ENCODE results near the gene PTPN22. TPM values are rescaled to one million over a fixed set of nuclear protein-coding genes. Genes with fewer than 3 reads are reported as not detected.

PTPN22 gene
- total RNA-seq, 1 donor from 2014 or later, result 14.1 TPM

- Histone ChIP-seq H3K9me3 (no peaks in the 10 kb centered on the region), H3K27me3 (ENCODE audit: low read depth) (no peaks in the 10 kb centered on the region), H3K27ac (no peak overlapping the region), H3K4me1 (peaks cover 55% of the 10 kb centered on the region), H3K4me3 (no peak overlapping the region), H3K36me3 (peaks cover 31% of the 10 kb centered on the region)
- intact Hi-C loops (cut with DNase I), result no loop called here
- DNase-seq (no peak), ATAC-seq (no peak)
- no peak for TF ChIP-seq CTCF (IDR thresholded peaks at IDR 0.05)
These were observed 92.0 kb downstream of the PTPN22 start for GRCh38 chr1:113779542-113779941.

- no peak overlapping the region for H3K27ac ChIP-seq
- H3K27me3 ChIP-seq (ENCODE audit: low read depth), result no peaks in the 10 kb centered on the region
- peaks cover 35% of the 10 kb centered on the region for H3K4me1 ChIP-seq
- H3K4me3 ChIP-seq, result no peak overlapping the region
- H3K36me3 ChIP-seq, result peaks cover 47% of the 10 kb centered on the region
- no peaks in the 10 kb centered on the region for H3K9me3 ChIP-seq
- intact Hi-C loops (cut with DNase I), result no loop called here
- no peak for ATAC-seq
- no peak for TF ChIP-seq CTCF (IDR thresholded peaks at IDR 0.05)
- no peak for DNase-seq
These were observed 94.0 kb downstream of the PTPN22 start for GRCh38 chr1:113777561-113777960.

- ATAC-seq, result no peak
- no peak overlapping the region for H3K27ac ChIP-seq
- intact Hi-C loops (cut with DNase I), result no loop called here
- no peak for TF ChIP-seq CTCF (IDR thresholded peaks at IDR 0.05)
- H3K4me1 ChIP-seq, result peaks cover 11% of the 10 kb centered on the region
- H3K27me3 ChIP-seq (ENCODE audit: low read depth), result no peaks in the 10 kb centered on the region
- H3K4me3 ChIP-seq, result no peak overlapping the region
- no peak for DNase-seq
- H3K36me3 ChIP-seq, result peaks cover 57% of the 10 kb centered on the region
- H3K9me3 ChIP-seq, result no peaks in the 10 kb centered on the region
These were observed 101.5 kb downstream of the PTPN22 start for GRCh38 chr1:113770031-113770430.

GRCh38 chr1:113769601-113769970 is 101.9 kb downstream of the PTPN22 start:
- Histone ChIP-seq H3K36me3 (peaks cover 57% of the 10 kb centered on the region), H3K27me3 (ENCODE audit: low read depth) (no peaks in the 10 kb centered on the region), H3K9me3 (no peaks in the 10 kb centered on the region), H3K4me3 (no peak overlapping the region), H3K4me1 (peaks cover 11% of the 10 kb centered on the region), H3K27ac (no peak overlapping the region)
- intact Hi-C loops (cut with DNase I), result no loop called here
- no peak for TF ChIP-seq CTCF (IDR thresholded peaks at IDR 0.05)
- DNase-seq, result no peak
- ATAC-seq, result no peak

GRCh38 chr1:113768916-113769600 is 102.5 kb downstream of the PTPN22 start:
- no peak for TF ChIP-seq CTCF (IDR thresholded peaks at IDR 0.05)
- H3K27me3 ChIP-seq (ENCODE audit: low read depth), result no peaks in the 10 kb centered on the region
- H3K4me1 ChIP-seq, result peaks cover 11% of the 10 kb centered on the region
- H3K36me3 ChIP-seq, result peaks cover 53% of the 10 kb centered on the region
- H3K9me3 ChIP-seq, result no peaks in the 10 kb centered on the region
- ATAC-seq (no peak), DNase-seq (no peak)
- no peak overlapping the region for H3K27ac ChIP-seq
- no peak overlapping the region for H3K4me3 ChIP-seq
- intact Hi-C loops (cut with DNase I), result no loop called here

All from lower lobe of right lung (tissue), 2 donors.